ENCODE measurements around the gene E2F7. TPM values are rescaled to one million over a fixed set of nuclear protein-coding genes. Genes with fewer than 3 reads are reported as not detected.

E2F7 gene
- total and polyA plus RNA-seq, 2 experiments from 2014 or later = 31.8 to 40.3 TPM

DNA sequence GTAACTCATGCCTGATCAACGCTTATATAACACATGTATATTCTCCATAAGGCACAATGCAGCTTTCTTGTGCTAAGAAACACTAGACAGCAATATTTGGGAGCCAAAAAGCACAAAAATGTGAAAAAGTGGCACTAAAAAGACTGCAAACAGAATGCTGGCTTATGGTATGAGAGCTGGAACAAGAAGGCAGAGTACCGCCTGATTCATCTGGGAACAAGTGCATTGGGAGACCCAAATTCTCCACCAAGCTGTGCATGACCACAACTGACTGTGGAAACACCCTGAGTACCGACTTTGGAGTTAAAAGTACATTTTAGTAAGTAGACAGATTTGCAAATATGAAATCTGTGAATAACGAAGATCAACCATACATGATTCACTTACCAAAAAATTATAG is 25.1 kb downstream of the E2F7 start:
- no peak overlapping the region for H3K27ac ChIP-seq (ENCODE audit: low read depth)
- TF ChIP-seq, protein P1, sequence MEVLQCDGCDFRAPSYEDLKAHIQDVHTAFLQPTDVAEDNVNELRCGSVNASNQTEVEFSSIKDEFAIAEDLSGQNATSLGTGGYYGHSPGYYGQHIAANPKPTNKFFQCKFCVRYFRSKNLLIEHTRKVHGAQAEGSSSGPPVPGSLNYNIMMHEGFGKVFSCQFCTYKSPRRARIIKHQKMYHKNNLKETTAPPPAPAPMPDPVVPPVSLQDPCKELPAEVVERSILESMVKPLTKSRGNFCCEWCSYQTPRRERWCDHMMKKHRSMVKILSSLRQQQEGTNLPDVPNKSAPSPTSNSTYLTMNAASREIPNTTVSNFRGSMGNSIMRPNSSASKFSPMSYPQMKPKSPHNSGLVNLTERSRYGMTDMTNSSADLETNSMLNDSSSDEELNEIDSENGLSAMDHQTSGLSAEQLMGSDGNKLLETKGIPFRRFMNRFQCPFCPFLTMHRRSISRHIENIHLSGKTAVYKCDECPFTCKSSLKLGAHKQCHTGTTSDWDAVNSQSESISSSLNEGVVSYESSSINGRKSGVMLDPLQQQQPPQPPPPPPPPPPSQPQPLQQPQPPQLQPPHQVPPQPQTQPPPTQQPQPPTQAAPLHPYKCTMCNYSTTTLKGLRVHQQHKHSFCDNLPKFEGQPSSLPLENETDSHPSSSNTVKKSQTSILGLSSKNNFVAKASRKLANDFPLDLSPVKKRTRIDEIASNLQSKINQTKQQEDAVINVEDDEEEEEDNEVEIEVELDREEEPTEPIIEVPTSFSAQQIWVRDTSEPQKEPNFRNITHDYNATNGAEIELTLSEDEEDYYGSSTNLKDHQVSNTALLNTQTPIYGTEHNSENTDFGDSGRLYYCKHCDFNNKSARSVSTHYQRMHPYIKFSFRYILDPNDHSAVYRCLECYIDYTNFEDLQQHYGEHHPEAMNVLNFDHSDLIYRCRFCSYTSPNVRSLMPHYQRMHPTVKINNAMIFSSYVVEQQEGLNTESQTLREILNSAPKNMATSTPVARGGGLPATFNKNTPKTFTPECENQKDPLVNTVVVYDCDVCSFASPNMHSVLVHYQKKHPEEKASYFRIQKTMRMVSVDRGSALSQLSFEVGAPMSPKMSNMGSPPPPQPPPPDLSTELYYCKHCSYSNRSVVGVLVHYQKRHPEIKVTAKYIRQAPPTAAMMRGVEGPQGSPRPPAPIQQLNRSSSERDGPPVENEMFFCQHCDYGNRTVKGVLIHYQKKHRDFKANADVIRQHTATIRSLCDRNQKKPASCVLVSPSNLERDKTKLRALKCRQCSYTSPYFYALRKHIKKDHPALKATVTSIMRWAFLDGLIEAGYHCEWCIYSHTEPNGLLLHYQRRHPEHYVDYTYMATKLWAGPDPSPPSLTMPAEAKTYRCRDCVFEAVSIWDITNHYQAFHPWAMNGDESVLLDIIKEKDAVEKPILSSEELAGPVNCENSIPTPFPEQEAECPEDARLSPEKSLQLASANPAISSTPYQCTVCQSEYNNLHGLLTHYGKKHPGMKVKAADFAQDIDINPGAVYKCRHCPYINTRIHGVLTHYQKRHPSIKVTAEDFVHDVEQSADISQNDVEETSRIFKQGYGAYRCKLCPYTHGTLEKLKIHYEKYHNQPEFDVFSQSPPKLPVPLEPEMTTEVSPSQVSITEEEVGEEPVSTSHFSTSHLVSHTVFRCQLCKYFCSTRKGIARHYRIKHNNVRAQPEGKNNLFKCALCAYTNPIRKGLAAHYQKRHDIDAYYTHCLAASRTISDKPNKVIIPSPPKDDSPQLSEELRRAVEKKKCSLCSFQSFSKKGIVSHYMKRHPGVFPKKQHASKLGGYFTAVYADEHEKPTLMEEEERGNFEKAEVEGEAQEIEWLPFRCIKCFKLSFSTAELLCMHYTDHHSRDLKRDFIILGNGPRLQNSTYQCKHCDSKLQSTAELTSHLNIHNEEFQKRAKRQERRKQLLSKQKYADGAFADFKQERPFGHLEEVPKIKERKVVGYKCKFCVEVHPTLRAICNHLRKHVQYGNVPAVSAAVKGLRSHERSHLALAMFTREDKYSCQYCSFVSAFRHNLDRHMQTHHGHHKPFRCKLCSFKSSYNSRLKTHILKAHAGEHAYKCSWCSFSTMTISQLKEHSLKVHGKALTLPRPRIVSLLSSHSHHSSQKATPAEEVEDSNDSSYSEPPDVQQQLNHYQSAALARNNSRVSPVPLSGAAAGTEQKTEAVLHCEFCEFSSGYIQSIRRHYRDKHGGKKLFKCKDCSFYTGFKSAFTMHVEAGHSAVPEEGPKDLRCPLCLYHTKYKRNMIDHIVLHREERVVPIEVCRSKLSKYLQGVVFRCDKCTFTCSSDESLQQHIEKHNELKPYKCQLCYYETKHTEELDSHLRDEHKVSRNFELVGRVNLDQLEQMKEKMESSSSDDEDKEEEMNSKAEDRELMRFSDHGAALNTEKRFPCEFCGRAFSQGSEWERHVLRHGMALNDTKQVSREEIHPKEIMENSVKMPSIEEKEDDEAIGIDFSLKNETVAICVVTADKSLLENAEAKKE (CRISPR knock-in tag; IDR thresholded peaks at IDR 0.05) = no peak
- no peak for TF ChIP-seq EZH2 (IDR thresholded peaks at IDR 0.05; ENCODE audit: low read depth, unreplicated experiment)
- no peak for TF ChIP-seq POLR2AphosphoS5 (IDR thresholded peaks at IDR 0.05; ENCODE audit: low read depth)
- no peak for TF ChIP-seq ZNF114 (CRISPR knock-in tag; IDR thresholded peaks at IDR 0.05)
- no peak for TF ChIP-seq ZNF331 (CRISPR knock-in tag; IDR thresholded peaks at IDR 0.05; ENCODE audit: low read depth)
- TF ChIP-seq, protein P2, sequence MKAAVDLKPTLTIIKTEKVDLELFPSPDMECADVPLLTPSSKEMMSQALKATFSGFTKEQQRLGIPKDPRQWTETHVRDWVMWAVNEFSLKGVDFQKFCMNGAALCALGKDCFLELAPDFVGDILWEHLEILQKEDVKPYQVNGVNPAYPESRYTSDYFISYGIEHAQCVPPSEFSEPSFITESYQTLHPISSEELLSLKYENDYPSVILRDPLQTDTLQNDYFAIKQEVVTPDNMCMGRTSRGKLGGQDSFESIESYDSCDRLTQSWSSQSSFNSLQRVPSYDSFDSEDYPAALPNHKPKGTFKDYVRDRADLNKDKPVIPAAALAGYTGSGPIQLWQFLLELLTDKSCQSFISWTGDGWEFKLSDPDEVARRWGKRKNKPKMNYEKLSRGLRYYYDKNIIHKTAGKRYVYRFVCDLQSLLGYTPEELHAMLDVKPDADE (IDR thresholded peaks at IDR 0.05) = no peak
- no peak for TF ChIP-seq EZH2phosphoT487 (IDR thresholded peaks at IDR 0.05; ENCODE audit: unreplicated experiment)
- TF ChIP-seq NANOG (IDR thresholded peaks at IDR 0.05; ENCODE audit: borderline replicate concordance) = no peak
- TF ChIP-seq CREB1 (CRISPR knock-in tag; IDR thresholded peaks at IDR 0.05; ENCODE audit: low read depth) = no peak
- TF ChIP-seq, protein P3, sequence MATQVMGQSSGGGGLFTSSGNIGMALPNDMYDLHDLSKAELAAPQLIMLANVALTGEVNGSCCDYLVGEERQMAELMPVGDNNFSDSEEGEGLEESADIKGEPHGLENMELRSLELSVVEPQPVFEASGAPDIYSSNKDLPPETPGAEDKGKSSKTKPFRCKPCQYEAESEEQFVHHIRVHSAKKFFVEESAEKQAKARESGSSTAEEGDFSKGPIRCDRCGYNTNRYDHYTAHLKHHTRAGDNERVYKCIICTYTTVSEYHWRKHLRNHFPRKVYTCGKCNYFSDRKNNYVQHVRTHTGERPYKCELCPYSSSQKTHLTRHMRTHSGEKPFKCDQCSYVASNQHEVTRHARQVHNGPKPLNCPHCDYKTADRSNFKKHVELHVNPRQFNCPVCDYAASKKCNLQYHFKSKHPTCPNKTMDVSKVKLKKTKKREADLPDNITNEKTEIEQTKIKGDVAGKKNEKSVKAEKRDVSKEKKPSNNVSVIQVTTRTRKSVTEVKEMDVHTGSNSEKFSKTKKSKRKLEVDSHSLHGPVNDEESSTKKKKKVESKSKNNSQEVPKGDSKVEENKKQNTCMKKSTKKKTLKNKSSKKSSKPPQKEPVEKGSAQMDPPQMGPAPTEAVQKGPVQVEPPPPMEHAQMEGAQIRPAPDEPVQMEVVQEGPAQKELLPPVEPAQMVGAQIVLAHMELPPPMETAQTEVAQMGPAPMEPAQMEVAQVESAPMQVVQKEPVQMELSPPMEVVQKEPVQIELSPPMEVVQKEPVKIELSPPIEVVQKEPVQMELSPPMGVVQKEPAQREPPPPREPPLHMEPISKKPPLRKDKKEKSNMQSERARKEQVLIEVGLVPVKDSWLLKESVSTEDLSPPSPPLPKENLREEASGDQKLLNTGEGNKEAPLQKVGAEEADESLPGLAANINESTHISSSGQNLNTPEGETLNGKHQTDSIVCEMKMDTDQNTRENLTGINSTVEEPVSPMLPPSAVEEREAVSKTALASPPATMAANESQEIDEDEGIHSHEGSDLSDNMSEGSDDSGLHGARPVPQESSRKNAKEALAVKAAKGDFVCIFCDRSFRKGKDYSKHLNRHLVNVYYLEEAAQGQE (IDR thresholded peaks at IDR 0.05; ENCODE audit: unreplicated experiment) = no peak
- no peak for TF ChIP-seq JUNB (IDR thresholded peaks at IDR 0.05; ENCODE audit: unreplicated experiment)
- TF ChIP-seq, protein P4, sequence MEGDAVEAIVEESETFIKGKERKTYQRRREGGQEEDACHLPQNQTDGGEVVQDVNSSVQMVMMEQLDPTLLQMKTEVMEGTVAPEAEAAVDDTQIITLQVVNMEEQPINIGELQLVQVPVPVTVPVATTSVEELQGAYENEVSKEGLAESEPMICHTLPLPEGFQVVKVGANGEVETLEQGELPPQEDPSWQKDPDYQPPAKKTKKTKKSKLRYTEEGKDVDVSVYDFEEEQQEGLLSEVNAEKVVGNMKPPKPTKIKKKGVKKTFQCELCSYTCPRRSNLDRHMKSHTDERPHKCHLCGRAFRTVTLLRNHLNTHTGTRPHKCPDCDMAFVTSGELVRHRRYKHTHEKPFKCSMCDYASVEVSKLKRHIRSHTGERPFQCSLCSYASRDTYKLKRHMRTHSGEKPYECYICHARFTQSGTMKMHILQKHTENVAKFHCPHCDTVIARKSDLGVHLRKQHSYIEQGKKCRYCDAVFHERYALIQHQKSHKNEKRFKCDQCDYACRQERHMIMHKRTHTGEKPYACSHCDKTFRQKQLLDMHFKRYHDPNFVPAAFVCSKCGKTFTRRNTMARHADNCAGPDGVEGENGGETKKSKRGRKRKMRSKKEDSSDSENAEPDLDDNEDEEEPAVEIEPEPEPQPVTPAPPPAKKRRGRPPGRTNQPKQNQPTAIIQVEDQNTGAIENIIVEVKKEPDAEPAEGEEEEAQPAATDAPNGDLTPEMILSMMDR (conservative IDR thresholded peaks at IDR 0.05; ENCODE audit: low read depth in 2 of 2) = no peak
- ATAC-seq = no peak
- no peak overlapping the region for H3K4me2 ChIP-seq
- Mint-ChIP-seq H3K4me1 (no peaks in the 10 kb centered on the region), H3K27me3 (ENCODE audit: insufficient read depth, low read depth, poor library complexity) (no peaks in the 10 kb centered on the region), H3K36me3 (ENCODE audit: low read depth) (peaks cover 74% of the 10 kb centered on the region), H3K9me3 (peaks cover 2% of the 10 kb centered on the region; the same call in 2 of the 3 replicates), H3K4me3 (no peak overlapping the region), H3K27ac (no peak overlapping the region)
- no peak for DNase-seq (ENCODE audit: low spot score)
- H3F3A ChIP-seq (replicated peaks; ENCODE audit: low read depth) = no peaks in the 10 kb centered on the region
- H3K4me3 ChIP-seq = no peak overlapping the region
- H3K9me2 ChIP-seq (ENCODE audit: insufficient read depth) = no peaks in the 10 kb centered on the region
- H3K79me2 ChIP-seq (replicated peaks; ENCODE audit: insufficient read depth) = no peaks in the 10 kb centered on the region
- no peaks in the 10 kb centered on the region for H4K20me1 ChIP-seq (replicated peaks; ENCODE audit: insufficient read depth)
- peaks cover 41% of the 10 kb centered on the region for H3K36me3 ChIP-seq (ENCODE audit: insufficient read depth)
- no peaks in the 10 kb centered on the region for H3K27me3 ChIP-seq (ENCODE audit: insufficient read depth)
- no peak overlapping the region for H2AFZ ChIP-seq
- H3K4me1 ChIP-seq (ENCODE audit: insufficient read depth) = no peaks in the 10 kb centered on the region

Measured in GM23338 (cell line).